ENCODE measurements around the gene ETV5.

Gene ETV5

DNA sequence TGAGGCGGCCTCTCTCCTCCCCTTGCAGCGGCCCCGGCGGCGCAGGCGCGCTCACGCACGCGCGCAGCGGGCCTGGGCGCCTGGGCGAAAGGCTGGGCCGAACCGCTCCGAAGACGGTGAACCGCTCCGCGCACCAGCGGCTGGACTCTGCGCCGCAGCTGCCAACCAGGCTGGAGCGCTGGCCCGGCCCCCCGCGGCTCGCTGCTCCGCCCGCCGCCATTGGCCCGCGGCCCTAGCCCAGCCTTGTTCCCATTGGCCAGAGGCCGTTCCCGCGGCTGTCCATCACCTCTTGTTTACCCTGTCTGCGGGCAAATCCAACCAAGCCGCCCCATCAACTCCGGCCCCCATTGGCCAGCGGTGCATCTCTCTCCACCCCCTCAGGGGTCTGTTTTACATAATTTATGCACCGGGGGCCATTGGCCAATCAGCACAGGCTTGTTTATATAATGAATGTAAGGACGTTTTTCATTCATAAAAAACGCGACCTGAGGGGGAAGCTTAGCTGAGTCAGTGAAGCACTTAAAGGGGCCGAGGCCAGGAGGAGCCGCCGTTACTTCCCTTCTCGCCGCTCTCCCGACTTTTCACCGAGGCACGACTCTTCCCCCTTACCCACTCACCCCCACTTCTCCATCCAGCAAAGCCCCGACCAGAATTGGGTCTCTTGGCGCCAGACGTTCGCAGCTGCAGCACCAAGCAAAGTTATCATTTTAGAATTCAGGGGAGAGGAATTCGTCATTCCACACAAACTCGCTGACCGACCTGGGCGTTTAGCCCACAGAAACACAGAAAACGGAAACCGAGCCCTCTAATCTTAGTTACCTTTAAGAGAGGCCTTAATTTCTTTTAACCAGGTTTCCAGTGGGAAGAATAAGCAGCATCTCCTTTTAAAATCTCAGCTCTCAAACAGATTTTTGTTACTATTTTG is at the start of gene ETV5:
Gene ETV5 (minus strand): TSS at position 149 of the 925 bp plus-strand sequence. CDS start 3,221 bp downstream, outside the sequence.
- peak; percentile 97 for DNase-seq

DNA sequence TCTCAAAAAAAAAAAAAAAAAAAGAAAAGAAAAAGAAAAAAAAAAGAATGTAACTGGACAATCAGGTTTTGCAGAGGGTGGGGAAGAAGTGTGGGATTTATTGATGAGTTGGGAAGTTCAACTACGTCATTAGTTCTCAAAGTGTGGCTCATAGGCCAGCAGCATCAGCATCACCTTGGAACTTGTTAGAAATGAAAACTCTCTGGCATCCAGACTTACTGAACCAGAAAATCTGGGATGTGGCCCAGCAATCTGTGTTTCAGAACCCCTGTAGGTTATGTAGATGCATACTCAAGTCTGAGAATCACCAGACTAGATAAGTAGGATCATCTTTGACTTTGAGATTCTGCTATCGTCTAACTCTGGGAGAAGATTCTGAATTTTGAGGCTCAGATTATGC is 45.8 kb upstream of the ETV5 start:
- DNase-seq, result no peak

DNA sequence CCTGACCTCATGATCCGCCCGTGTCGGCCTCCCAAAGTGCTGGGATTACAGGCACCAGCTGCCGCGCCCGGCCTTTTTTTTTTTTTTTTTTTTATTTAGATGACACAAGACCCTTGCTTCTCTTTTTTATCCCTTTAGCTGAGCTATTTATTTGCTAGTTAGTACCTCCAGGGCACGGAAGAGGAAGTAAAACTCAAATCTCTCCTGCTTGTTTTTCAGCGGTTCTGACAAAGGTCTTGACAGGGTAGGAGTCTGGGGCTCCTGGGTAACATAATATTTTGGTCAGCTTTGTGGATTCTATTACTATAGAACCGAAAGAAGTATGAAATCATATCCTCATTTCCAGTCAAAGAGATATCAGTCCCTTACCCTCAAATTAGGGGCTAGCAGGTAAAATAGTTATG is 44.0 kb upstream of the ETV5 start:
- no peak for DNase-seq

DNA sequence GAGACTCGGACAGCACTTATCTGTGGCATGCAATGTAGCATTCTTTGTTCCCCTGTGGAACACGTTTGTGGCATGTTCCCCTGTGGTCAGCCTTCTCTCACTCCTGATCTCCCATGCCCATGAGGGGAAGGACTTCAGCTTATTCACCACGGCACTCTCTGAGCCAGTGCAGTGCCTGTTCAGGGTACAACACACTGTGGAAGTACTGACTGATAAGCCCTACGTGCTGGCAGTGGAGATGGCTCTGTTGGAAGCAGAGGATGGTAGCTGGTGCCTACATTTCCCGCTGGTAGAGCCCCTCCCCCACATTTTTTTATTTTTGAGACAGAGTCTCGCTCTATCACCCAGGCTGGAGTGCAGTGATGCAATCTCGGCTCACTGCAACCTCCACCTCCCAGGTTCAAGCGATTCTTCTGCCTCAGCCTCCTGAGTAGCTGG is 43.5 kb upstream of the ETV5 start:
- no peak for DNase-seq

DNA sequence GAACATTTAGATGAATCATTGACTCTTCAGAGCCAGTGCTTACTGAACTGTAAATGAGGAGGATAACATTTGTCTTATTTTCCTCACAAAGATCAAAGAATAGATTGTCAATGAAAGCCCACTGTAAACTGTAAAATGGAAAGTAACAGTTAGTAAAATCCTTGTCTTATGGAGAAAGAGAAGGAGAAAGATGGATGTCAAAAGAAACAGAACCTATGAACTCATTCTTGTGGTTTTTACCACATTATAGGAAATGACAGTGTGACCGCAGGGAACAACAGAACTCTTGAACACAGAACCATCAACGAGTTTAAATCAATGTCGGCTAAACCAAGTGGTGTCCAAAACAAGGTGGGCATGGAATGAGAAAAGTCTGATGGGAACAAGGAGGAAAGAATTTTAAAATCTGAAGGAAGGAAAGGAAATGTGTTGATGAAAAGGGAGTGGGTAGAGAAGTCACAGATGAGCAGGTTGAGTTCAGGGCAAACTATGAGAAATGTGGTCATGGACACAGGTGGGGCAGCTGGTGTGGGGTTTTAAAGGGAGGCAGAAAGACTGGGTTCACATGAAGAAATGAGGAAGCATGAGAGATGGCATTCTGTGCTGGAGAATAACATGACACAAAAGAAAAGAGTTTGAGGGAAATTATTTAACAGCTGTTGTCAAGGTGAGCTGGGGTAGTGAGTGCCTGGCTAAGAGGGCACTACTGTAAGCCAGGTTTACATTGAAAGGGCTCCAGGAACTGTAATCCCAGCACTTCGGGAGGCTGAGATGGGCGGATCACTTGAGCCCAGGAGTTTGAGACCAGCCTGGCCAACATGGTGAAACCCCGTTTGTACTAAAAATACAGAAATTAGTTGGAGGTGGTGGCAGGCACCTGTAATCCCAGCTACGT is 42.4 kb upstream of the ETV5 start:
- no peak for DNase-seq

DNA sequence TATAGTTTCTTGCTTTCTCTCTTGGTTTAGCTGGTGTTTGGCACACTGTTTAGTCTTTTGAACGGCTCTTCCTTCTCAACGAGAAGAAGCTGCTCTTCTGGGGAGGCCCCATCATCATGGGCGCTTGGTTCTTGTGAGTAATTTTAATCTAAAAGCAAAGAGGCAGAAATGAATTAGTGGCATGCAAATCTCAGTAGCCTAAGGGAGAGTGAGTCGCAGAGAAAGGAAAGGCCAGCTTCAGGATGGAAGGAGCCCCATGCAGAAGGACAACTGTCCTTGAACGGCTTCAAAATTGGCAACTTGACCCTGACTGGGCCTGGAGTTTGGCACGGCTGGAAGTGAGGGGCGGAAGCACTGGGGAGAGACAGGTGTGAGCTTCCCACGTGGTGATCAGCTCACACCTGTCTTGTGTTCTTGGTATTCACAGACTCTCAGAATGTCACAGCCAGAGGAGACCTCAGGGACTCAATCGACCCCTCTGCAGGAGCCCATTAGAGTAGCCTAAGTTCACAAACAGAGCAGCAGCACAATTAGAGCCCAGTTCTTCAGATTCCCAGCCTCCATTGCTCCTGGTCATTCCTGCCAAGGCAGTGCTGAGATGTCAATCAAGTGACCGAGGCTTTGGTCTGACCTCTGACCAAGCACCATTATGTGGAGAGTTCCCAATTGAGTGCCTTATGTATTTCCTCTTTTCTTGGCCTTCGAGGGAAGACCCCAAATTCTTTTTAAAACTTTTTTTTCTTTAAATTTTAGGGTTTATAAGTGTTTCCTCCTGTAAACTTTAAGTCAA is 41.3 kb upstream of the ETV5 start:
- DNase-seq, result no peak

DNA sequence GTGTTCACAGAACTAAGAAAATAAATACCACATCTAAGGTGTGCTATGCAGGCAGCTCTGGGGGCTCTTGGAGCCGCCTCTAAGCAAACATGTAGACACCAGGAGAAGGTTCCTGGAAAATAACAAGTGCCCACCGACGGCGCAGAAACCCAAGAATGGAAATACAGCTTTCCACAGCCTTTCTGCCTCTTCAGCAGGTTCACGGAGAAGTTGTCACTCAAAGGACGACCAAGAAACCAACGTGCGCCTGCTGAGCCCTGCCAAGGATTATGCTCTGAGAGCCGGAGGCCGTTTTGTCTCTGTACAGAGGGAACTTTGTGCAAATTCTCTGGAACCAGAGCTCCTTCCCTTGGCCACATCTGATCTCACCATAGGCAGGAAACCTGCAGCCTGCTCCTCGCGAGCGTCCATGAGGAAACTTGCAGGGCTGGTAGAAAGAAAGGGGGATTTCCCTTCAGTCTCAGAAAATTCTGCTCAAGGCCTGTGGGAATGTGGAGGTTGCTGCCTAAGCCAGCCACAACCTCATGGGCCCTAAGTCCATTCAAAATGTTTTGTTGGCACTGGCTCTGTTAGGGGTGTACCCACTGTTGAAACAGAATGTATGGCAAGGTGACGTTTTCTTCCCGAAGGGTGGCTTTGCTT is 40.6 kb upstream of the ETV5 start:
- no peak for DNase-seq

DNA sequence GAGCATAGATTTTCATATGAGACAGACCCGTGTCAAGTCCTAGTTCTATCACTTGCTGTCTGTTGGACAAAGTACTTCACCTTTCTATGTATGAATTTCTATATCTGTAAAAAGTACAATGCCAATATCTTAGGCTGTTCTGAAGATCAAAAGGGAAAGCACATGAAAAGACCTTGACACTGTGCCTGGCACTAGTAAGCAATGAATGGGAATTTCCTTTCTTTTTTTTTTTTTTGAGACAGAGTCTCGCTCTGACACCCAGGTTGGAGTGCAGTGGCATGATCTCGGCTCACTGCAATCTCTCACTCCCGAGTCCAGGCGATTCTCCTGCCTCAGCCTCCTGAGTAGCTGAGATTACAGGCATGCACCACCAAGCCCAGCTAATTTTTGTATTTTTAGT is 35.4 kb upstream of the ETV5 start:
- no peak for DNase-seq

DNA sequence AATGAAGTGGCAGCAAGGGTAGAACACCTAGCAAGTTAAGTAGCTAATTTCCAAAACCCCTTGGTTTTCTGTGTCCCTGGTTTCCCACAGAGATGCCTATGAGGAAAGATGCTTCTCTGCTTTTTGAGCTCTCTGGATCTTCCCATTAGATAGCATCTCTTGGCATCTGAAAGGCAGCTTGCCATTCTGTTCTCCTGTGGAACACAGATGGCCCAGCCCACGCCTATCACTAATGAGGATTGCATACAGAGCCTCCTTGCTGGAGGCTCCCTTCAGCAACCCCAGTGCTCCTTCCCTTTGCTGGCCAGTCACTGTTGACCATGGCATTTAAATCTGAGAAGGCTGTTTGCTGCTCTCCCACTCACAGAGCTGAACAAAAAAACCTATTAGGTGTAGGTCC is 34.4 kb upstream of the ETV5 start:
- DNase-seq, result no peak

DNA sequence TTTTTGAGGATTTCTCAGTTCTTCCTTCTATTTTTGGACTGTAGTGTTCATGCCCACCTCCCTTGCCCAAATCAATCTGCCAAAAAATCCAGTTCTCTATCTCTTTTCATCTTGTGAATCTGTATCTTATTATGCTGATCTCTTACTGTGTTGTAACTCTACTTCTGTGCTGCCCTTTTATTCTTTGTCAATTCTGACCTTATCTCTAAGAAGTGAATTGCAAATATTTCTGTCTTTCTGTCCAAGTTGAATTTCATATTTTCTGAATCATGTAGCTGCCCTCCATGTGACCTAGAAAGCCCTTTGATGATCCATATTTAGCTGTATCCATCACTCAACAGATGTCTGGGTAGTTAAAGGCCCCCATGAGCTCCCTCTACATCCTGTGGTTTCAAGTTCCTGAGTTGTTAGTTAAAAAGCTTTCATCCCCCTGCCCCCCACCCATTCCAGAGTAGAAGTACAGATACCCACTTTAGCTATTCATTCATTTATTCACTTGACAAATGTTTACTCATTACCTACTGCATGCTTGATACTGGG is 33.6 kb upstream of the ETV5 start:
- no peak for DNase-seq

DNA sequence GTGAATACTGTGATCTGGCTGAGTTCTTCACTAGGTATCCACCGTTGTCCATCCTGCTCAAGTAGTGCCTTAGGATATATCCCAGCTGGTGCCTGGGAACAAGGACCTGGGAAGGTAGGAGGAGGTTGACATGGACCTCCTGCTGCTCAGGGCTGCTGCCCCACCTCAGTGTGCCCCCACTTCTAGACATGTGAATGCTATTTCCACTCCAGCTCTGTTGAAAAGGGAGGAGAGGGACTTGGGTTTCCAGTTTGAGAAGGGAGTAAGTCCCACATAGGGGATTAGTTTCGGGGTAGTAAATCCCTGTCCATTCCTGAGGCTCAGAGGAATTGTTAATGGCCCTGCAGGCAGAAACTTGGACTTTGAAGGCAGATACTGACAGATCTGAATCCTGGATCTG is 32.9 kb upstream of the ETV5 start:
- no peak for DNase-seq

DNA sequence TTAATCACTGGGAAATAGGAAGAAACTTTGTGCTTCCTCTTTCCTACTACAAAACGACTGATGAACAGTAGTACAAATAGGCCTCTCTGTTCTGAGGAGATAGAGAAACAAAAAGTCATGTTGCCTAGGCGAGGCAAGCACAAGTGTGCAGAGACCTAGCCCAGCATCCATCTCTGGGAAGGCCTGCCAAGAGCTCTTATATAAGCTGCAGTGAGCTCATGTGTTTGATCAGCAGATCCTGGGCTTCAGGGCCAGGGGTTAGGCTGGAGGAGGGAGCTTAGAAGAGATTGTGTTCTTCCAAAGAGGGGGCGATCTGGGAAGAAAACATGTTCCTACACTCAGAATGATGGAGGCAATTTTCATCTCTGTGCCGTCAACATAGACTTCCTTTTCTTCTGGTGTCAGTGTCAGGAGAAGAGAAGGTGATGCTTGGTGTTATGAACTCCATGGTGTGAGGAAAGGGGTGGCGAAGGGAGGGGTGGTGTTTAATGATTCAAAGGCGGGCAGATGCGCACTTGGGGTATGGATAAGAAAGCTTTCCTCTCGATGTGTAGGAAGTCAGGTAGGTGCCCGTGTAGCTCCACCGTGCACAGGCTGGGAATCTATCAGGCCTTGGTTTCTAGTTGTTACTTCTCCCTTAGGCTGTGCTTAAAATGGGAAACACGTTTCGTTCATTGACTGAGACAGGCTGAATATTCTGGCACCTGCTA is 29.5 kb upstream of the ETV5 start:
- no peak for DNase-seq

DNA sequence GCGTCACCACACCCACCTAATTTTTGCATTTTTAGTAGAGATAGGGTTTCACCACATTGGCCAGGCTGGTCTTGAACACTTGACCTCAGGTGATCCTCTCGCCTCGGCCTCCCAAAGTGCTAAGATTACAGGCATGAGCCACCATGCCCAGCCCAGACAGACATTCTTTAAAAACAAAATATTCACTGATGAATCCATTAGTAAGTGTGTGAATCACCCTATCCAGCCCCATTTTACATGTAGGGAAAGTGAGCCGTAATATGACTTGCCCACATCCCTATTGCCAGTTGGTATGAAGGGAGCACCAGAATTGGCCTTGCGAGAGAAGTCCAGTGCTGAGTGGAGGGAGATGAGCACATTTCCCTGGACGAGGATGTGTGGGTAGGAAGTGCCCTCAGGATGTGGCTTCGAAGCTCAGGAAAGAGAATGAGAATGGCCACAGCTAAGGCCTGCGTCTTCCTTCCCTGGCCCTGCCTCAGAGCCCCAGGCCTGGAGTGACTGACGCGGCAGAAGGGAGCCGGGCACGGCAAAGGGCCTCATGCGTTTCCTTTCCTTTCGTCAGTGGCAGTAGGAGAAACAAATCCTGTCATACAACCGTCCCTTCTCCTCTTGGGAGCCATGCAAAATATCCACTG is 28.3 kb upstream of the ETV5 start:
- no peak for DNase-seq

DNA sequence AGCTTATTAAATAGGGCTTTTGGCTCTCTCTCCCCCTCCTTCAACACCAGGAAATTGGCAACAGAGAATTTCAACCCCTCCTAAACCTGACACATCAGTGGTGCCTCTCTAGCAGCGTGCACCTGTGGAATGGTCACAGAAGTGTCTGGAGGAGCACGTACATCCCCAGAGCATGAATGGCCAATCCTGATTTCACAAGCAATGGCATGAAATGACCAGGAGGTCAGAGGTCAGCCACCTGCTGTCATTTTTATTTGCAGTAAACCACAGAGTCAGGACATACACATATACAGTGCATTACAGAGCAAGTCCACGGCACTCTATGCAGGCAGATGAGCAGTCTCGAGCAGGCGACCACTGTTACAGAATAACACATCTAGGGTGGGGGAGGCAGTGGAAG is 25.1 kb upstream of the ETV5 start:
- DNase-seq, result no peak

DNA sequence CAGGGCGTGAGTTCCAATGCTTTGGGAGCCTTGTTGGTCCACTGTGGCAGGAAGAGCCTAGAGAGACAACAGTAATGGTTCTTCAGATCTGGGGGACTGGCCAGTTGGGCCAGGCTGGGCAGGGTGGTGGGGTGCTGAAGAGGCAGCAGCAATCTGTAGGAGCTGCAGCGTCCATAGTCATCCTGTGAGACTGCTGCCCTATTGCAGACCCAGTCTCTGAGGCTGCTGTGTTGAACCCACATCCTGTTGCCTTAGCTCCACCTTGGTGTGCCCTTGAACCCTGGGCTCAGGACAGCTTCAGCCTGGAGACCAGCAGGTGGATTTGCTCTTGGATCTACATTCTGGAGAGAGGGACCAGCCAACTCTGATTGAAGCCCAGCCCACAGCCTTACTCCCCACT is 23.6 kb upstream of the ETV5 start:
- no peak for DNase-seq

DNA sequence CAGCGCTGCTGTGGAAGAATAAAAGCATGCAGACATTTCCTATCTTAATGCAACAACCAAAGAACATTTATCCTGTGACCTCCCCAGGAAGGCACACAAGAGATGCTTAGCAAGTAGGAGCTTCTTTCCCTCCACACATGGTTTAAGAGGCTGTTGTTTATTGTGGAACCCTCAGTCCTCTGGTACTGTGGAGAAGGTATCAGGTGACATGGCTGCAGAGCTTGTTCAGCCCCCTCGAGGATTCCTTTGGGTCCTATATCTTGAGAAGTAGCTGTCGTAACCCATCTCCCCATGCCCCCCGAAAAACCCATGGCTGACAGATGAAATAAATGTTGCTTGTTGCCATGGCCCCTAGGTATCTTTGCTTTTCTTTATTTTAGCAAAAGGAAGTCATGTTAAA is 20.3 kb upstream of the ETV5 start:
- no peak for DNase-seq

DNA sequence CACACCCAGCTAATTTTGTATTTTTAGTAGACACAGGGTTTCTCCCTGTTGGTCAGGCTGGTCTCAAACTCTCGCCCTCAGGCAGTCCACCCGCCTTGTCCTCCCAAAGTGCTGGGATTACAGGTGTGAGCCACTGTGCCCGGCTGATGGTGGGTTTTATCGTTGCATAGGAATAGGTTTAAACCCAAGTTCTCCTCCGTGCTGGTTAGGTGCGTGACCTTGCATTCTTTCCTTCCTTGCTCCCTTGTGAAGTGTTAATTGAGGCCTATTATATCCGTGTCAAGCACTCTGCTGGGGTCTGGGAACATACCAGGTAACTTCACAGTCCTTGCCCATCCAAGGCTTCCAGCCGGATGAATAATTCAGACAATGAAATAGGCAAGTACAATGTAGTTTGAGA is 19.3 kb upstream of the ETV5 start:
- DNase-seq, result no peak

DNA sequence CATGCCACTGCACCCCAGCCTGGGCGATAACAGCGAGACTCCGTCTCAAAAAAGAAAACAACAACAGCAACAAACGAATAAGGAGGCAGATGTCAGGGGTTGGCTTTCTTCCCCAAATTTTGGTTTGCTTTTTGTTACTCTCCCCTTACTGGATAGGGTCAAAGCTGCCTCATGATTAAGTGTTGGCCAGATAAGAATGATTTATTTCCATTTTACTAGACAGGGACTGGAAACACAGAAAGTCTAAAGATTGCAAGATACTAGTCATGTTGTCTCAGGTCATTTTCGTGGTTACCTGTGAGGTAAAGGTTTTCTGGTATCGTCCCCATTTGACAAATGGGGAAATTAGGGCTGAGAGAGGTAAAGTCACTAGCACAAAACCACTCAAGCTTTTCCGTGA is 18.6 kb upstream of the ETV5 start:
- DNase-seq, result no peak

DNA sequence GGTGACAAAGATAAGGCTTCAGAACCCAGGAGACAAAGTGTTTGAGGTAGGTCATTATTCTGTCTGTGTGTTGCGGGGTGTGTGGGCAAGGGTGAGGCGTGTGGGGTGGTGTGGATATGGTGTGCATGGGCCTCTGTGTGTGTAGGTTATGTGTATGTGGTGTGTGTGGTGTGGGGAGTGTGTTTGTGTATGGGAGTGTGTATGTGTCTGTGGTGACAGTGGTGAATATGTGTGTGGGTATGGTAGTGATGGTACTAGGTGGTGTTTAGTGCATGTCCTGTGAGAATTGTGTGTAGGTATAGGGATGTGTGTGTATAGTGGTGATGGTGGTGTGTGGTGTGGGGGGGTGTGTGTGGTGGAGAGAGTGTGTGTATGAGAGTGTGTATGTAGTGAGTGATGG is 16.2 kb upstream of the ETV5 start:
- no peak for DNase-seq

DNA sequence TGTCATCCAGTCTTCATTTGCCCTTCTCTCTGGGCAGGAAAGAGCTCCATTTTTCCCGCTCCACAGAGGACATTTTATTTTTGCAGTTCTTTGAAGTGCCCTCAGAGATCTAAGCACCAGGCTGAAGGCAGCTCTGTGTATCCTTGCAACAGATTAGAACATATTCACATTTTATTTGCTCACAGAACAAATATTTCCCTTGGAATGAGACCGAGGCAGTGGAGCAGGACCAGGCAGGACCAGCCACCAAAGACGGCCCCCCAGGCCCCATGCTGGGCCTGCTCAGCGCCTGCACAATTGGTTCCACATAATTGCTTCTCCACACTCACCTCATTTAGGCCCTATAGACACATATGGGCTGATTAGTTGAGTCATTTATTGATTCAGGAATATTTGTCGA is 15.7 kb upstream of the ETV5 start:
- no peak for DNase-seq

DNA sequence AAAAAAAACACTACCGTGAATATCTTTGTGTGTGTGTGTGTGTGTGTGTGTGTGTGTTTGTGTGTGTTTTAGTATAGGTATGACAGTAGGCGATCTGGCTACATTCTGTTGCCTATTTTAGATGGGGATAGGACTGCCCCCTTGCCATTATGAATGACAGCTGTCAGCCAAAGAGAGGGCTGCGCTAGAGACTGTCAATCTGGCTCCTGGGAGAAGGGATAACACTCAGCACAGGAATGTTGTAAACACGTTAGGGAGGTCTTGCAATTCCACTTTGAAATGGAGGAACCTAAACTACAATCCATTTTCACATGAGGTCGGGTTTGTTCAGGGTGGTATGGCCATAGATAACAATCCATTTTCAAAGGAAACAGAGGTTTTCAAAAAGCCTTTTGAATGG is 14.1 kb upstream of the ETV5 start:
- DNase-seq, result no peak
